ENCODE results near the gene AGAP1. TPM values are rescaled to one million over a fixed set of nuclear protein-coding genes. Genes with fewer than 3 reads are reported as not detected.

Gene AGAP1
- total RNA-seq, 1 experiment from 2014 or later, result 25.8 TPM

- H3K56ac ChIP-seq (ENCODE audit: insufficient read length, low read depth, low read length), result no peak overlapping the region
- no peak overlapping the region for H4K5ac ChIP-seq (ENCODE audit: insufficient read length, low read depth, low read length)
- no CpG with 5 or more reads among the region's 3 CpGs for WGBS (ENCODE audit: extremely low coverage, insufficient read length, low lambda C conversion rate)
- no peak overlapping the region for H3K4me2 ChIP-seq (ENCODE audit: insufficient read depth, insufficient read length, low read length)
- no peak overlapping the region for H2BK20ac ChIP-seq (ENCODE audit: low read depth, low read length, poor library complexity, severe bottlenecking)
- H4K20me1 ChIP-seq (ENCODE audit: control insufficient read depth, insufficient read depth, insufficient read length), result no peaks in the 10 kb centered on the region
- no peak for DNase-seq
- no peaks in the 10 kb centered on the region for H3K9me3 ChIP-seq (ENCODE audit: control insufficient read depth, low read depth, low read length)
- no peak overlapping the region; the same call in 1 of the 2 replicates for H3K14ac ChIP-seq (ENCODE audit: insufficient read depth, low read length)
- TF ChIP-seq, protein P1, sequence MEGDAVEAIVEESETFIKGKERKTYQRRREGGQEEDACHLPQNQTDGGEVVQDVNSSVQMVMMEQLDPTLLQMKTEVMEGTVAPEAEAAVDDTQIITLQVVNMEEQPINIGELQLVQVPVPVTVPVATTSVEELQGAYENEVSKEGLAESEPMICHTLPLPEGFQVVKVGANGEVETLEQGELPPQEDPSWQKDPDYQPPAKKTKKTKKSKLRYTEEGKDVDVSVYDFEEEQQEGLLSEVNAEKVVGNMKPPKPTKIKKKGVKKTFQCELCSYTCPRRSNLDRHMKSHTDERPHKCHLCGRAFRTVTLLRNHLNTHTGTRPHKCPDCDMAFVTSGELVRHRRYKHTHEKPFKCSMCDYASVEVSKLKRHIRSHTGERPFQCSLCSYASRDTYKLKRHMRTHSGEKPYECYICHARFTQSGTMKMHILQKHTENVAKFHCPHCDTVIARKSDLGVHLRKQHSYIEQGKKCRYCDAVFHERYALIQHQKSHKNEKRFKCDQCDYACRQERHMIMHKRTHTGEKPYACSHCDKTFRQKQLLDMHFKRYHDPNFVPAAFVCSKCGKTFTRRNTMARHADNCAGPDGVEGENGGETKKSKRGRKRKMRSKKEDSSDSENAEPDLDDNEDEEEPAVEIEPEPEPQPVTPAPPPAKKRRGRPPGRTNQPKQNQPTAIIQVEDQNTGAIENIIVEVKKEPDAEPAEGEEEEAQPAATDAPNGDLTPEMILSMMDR (conservative IDR thresholded peaks at IDR 0.05), result no peak
- no peak overlapping the region for H2BK5ac ChIP-seq (ENCODE audit: insufficient read length, low read length)
- peaks cover 9 to 17% (median 12%) of the 10 kb centered on the region in 3 experiments for H3K36me3 Mint-ChIP-seq (ENCODE audit: insufficient read depth in 1 of 3, low read depth in 3 of 3)
- no peaks in the 10 kb centered on the region for H3K23me2 ChIP-seq (ENCODE audit: insufficient read length, low read depth, low read length, poor library complexity, severe bottlenecking)
- no peak overlapping the region for H2BK12ac ChIP-seq (ENCODE audit: insufficient read length, low read depth, low read length)
- no peak overlapping the region for H3K27ac ChIP-seq (ENCODE audit: insufficient read length, low read depth, low read length)
- no peak overlapping the region for H4K8ac ChIP-seq (replicated peaks; ENCODE audit: insufficient read length, low read depth, low read length)
- H3K18ac ChIP-seq (ENCODE audit: insufficient read length, low read depth, low read length), result no peak overlapping the region
- no peaks in the 10 kb centered on the region; the same call in 1 of the 2 replicates for H3K4me1 ChIP-seq (ENCODE audit: insufficient read depth, low read length)
- H2BK15ac ChIP-seq (ENCODE audit: low read depth, low read length), result no peak overlapping the region
- no peak overlapping the region for H2BK120ac ChIP-seq (ENCODE audit: low read depth, low read length, poor library complexity, severe bottlenecking)
- H2AK5ac ChIP-seq (ENCODE audit: insufficient read length, low read length), result no peak overlapping the region
- H3K4me3 Mint-ChIP-seq, result no peak overlapping the region
- no peaks in the 10 kb centered on the region for H3K79me1 ChIP-seq (ENCODE audit: insufficient read depth, low read depth, low read length, poor library complexity, severe bottlenecking)
- no peak overlapping the region for H4K91ac ChIP-seq (ENCODE audit: insufficient read length, low read depth, low read length)
- no peaks in the 10 kb centered on the region for H3K79me2 ChIP-seq (ENCODE audit: insufficient read depth, low read length)
- no peak overlapping the region for H3T11ph ChIP-seq (ENCODE audit: low read length)
- peaks cover 5 to 8% of the 10 kb centered on the region in 2 experiments for H3K4me1 Mint-ChIP-seq
- H3K23ac ChIP-seq (ENCODE audit: insufficient read length, low read depth, low read length), result no peak overlapping the region
- H3K9ac ChIP-seq (ENCODE audit: extremely low read depth, insufficient read length, low read length), result no peak overlapping the region
- H2AFZ ChIP-seq (ENCODE audit: low read length), result no peak overlapping the region
- H3K27me3 Mint-ChIP-seq (ENCODE audit: low read depth), result peaks cover 3% of the 10 kb centered on the region
- H3K9me3 Mint-ChIP-seq, result no peaks in the 10 kb centered on the region
- no peaks in the 10 kb centered on the region for H3K27me3 ChIP-seq (ENCODE audit: insufficient read depth, low read length)
- no peak overlapping the region for H3K27ac Mint-ChIP-seq
- H3K4ac ChIP-seq (ENCODE audit: low read depth, low read length), result no peak overlapping the region
Observed at GRCh38 chr2:235910067-235910466, 416.2 kb downstream of the AGAP1 start.

All from H9 (cell line).